Choroid plexus epithelial cell (primary cell): ENCODE results near the gene ZNF107.
A peak's percentile ranks its signal among the peaks of the same experiment; 100 is the strongest.
"Not testable (repeated sequence)": the region's sequence is repeated elsewhere in the genome, so short reads cannot be mapped to it uniquely, and the experiment has no call there.

Experiments used
- DNase-seq: peaks from one replicate; pipeline ENCODE4 v3.0.0-alpha.2; 2010; ENCODE audit warnings: low read depth
- H3K4me3 ChIP-seq: 2 replicates; pipeline ENCODE4 v1.5.1; 2011; ENCODE audit warnings: low read depth, mild to moderate bottlenecking, control low read depth, low read length, moderate library complexity
- CTCF ChIP-seq: conservative IDR thresholded peaks from 2 replicates; pipeline ENCODE4 v1.5.1; 2011; ENCODE audit warnings: low read depth, mild to moderate bottlenecking, control low read depth, inconsistent platforms, low read length, moderate library complexity

Gene ZNF107

GRCh38 chr7:64655811-64656210 is 10.1 kb upstream of the ZNF107 start:
- TF ChIP-seq CTCF: no peak
- H3K4me3 ChIP-seq: no peak overlapping the region
- no peak for DNase-seq

GRCh38 chr7:64656489-64656888 is 9.4 kb upstream of the ZNF107 start:
- TF ChIP-seq CTCF: no peak
- no peak overlapping the region for H3K4me3 ChIP-seq
- DNase-seq: no peak

- not testable (repeated sequence) for H3K4me3 ChIP-seq, DNase-seq
Measured at GRCh38 chr7:64662091-64662490, 3.8 kb upstream of the ZNF107 start.

- no peak for DNase-seq
- peak overlapping the region; percentile 88 for H3K4me3 ChIP-seq
- TF ChIP-seq CTCF: no peak
Measured at GRCh38 chr7:64666663-64667050, 724 bp downstream of the ZNF107 start.

GRCh38 chr7:64667311-64667710 is 1.4 kb downstream of the ZNF107 start:
- DNase-seq: no peak
- H3K4me3 ChIP-seq: no peak overlapping the region
- no peak for TF ChIP-seq CTCF

- no peak overlapping the region for H3K4me3 ChIP-seq
Measured at GRCh38 chr7:64672414-64672813, 6.5 kb downstream of the ZNF107 start.

GRCh38 chr7:64685091-64685490 is 19.2 kb downstream of the ZNF107 start:
- H3K4me3 ChIP-seq: no peak overlapping the region
- TF ChIP-seq CTCF: no peak
- no peak for DNase-seq

More at GRCh38 chr7:64672414-64672813, 6.5 kb downstream of the ZNF107 start:
- DNase-seq: no peak
- TF ChIP-seq CTCF: no peak

GRCh38 chr7:64685741-64686140 is 19.8 kb downstream of the ZNF107 start:
- no peak for DNase-seq

More at GRCh38 chr7:64685741-64686140, 19.8 kb downstream of the ZNF107 start:
- no peak overlapping the region for H3K4me3 ChIP-seq
- no peak for TF ChIP-seq CTCF
